HepG2 (cell line): ENCODE results near the gene ALPL. TPM values are rescaled to one million over a fixed set of nuclear protein-coding genes. Genes with fewer than 3 reads are reported as not detected.

Experiments
- ARNTL ChIP-seq: sonication (generic); formaldehyde crosslinking; IDR thresholded peaks from 2 replicates; pipeline ENCODE4 v1.4.0; 2020; ENCODE audit warnings: mild to moderate bottlenecking, missing genetic modification reagents
- ATM ChIP-seq: fragments of 450-650 bp; IDR thresholded peaks from 2 replicates; pipeline ENCODE4 v1.7.1; 2017; ENCODE audit warnings: mild to moderate bottlenecking, borderline replicate concordance
- DDIT3 ChIP-seq: sonication (generic); formaldehyde crosslinking; IDR thresholded peaks from 2 replicates; pipeline ENCODE4 v1.4.0; 2020; ENCODE audit warnings: mild to moderate bottlenecking, missing genetic modification reagents
- EP300 ChIP-seq, 3 experiments: sonication (generic) in 1 of 3; formaldehyde crosslinking in 1 of 3; IDR thresholded peaks; 2 replicates each; pipeline versions ENCODE4 v1.5.1 to v1.6.1; 2011 to 2020; ENCODE audit warnings: low read depth in 2 of 3, low read length in 2 of 3, borderline replicate concordance in 1 of 3, improper control_type of control experiment in 1 of 3, mild to moderate bottlenecking in 1 of 3, missing genetic modification reagents in 1 of 3, moderate library complexity in 1 of 3
- ESRRA ChIP-seq: sonication (generic); formaldehyde crosslinking; IDR thresholded peaks from 2 replicates; pipeline ENCODE4 v1.5.1; 2020; ENCODE audit warnings: mild to moderate bottlenecking, low read depth, missing genetic modification reagents
- HMG20A ChIP-seq: IDR thresholded peaks from 2 replicates; pipeline ENCODE4 v1.6.1; 2016; ENCODE audit warnings: borderline replicate concordance
- HOXA9 ChIP-seq: sonication (generic); formaldehyde crosslinking; IDR thresholded peaks from 2 replicates; pipeline ENCODE4 v1.8.1; 2022; ENCODE audit warnings: missing genetic modification reagents, mild to moderate bottlenecking, moderate library complexity, borderline replicate concordance
- JUN ChIP-seq: sonication (generic); formaldehyde crosslinking; IDR thresholded peaks from 2 replicates; pipeline ENCODE4 v1.4.0; 2020; ENCODE audit warnings: mild to moderate bottlenecking, missing genetic modification reagents
- KMT2B ChIP-seq: IDR thresholded peaks from 2 replicates; pipeline ENCODE4 v1.6.1; 2016; ENCODE audit warnings: missing genetic modification reagents, missing compliant biosample characterization
- PHF20 ChIP-seq: sonication (generic); formaldehyde crosslinking; IDR thresholded peaks from 2 replicates; pipeline ENCODE4 v1.5.0; 2020; ENCODE audit warnings: mild to moderate bottlenecking, missing genetic modification reagents
- SAP130 ChIP-seq: IDR thresholded peaks from 2 replicates; pipeline ENCODE4 v1.6.1; 2016; ENCODE audit warnings: low read depth
- TARDBP ChIP-seq: sonication (generic); formaldehyde crosslinking; IDR thresholded peaks from 2 replicates; pipeline ENCODE4 v1.8.0; 2022; ENCODE audit warnings: mild to moderate bottlenecking, missing genetic modification reagents
- TBP ChIP-seq: sonication (generic); formaldehyde crosslinking; IDR thresholded peaks from 2 replicates; pipeline ENCODE4 v1.5.0; 2020; ENCODE audit warnings: missing genetic modification reagents
- TFDP1 ChIP-seq: IDR thresholded peaks from 2 replicates; pipeline ENCODE4 v1.6.1; 2016; ENCODE audit warnings: missing compliant biosample characterization, missing genetic modification reagents, borderline replicate concordance
- THRA ChIP-seq: sonication (generic); formaldehyde crosslinking; IDR thresholded peaks from 2 replicates; pipeline ENCODE4 v1.4.0; 2020; ENCODE audit warnings: missing genetic modification reagents, borderline replicate concordance
- TIGD3 ChIP-seq: sonication (generic); formaldehyde crosslinking; IDR thresholded peaks from 2 replicates; pipeline ENCODE4 v1.5.1; 2020; ENCODE audit warnings: mild to moderate bottlenecking, missing genetic modification reagents, borderline replicate concordance
- ZBTB1 ChIP-seq: sonication (generic); formaldehyde crosslinking; IDR thresholded peaks from 2 replicates; pipeline ENCODE4 v1.4.0; 2020; ENCODE audit warnings: missing genetic modification reagents, borderline replicate concordance
- ZNF136 ChIP-seq: sonication (generic); formaldehyde crosslinking; IDR thresholded peaks from 2 replicates; pipeline ENCODE4 v1.8.1; 2022; ENCODE audit warnings: low read depth, mild to moderate bottlenecking, moderate library complexity, missing genetic modification reagents
- ZNF234 ChIP-seq: sonication (generic); formaldehyde crosslinking; conservative IDR thresholded peaks from 2 replicates; pipeline ENCODE4 v1.5.1; 2020; ENCODE audit warnings: mild to moderate bottlenecking, missing genetic modification reagents
- ZNF343 ChIP-seq: sonication (generic); formaldehyde crosslinking; IDR thresholded peaks from 2 replicates; pipeline ENCODE4 v1.4.0; 2020; ENCODE audit warnings: mild to moderate bottlenecking, missing genetic modification reagents
- ZNF383 ChIP-seq: sonication (generic); formaldehyde crosslinking; IDR thresholded peaks from 2 replicates; pipeline ENCODE4 v1.4.0; 2020; ENCODE audit warnings: missing genetic modification reagents, mild to moderate bottlenecking, borderline replicate concordance
- ZNF451 ChIP-seq: sonication (generic); formaldehyde crosslinking; IDR thresholded peaks from 2 replicates; pipeline ENCODE4 v1.5.0; 2020; ENCODE audit warnings: mild to moderate bottlenecking, missing genetic modification reagents
- ZNF546 ChIP-seq: sonication (generic); formaldehyde crosslinking; conservative IDR thresholded peaks from 2 replicates; pipeline ENCODE4 v1.8.1; 2023; ENCODE audit warnings: mild to moderate bottlenecking, missing genetic modification reagents
- ZNF558 ChIP-seq: sonication (generic); formaldehyde crosslinking; IDR thresholded peaks from 2 replicates; pipeline ENCODE4 v1.9.0; 2022; ENCODE audit warnings: mild to moderate bottlenecking, missing genetic modification reagents, borderline replicate concordance
- ZNF570 ChIP-seq: sonication (generic); formaldehyde crosslinking; IDR thresholded peaks from 2 replicates; pipeline ENCODE4 v1.4.0; 2020; ENCODE audit warnings: mild to moderate bottlenecking, missing genetic modification reagents, borderline replicate concordance
- ZNF737 ChIP-seq: sonication (generic); formaldehyde crosslinking; IDR thresholded peaks from 2 replicates; pipeline ENCODE4 v1.5.0; 2020; ENCODE audit warnings: missing genetic modification reagents, mild to moderate bottlenecking, borderline replicate concordance
- ZNF773 ChIP-seq: sonication (generic); formaldehyde crosslinking; IDR thresholded peaks from 2 replicates; pipeline ENCODE4 v1.4.0; 2020; ENCODE audit warnings: missing genetic modification reagents, borderline replicate concordance
- ZNF883 ChIP-seq: sonication (generic); formaldehyde crosslinking; IDR thresholded peaks from 2 replicates; pipeline ENCODE4 v1.5.1; 2020; ENCODE audit warnings: mild to moderate bottlenecking, missing genetic modification reagents; ENCODE audit errors: not compliant biosample characterization
- polyA plus RNA-seq, 8 experiments: library from polyadenylated mRNA; depleted of rRNA in 3 of 8; stranded (reverse) in 7 of 8; unstranded in 1 of 8; fragments of >200 nt; fragmentation: Illumina TruSeq in 4 of 8; extraction: Trizol in 4 of 8; gene quantifications; 2 replicates each; pipeline versions ENCODE4 v1.2.1 to v1.2.3, GENCODE V29; 2011 to 2016; ENCODE audit warnings: low read depth in 4 of 8, missing spikeins in 1 of 8, mixed read lengths in 1 of 8; ENCODE audit not compliant: insufficient read depth in 1 of 8
- total RNA-seq, 5 experiments: library from RNA; depleted of rRNA; stranded (reverse); fragments of >200 nt; fragmentation: Illumina TruSeq; extraction: Trizol; gene quantifications; 2 replicates each; pipeline ENCODE4 v1.2.3, GENCODE V29; 2016; ENCODE audit warnings: low read depth in 1 of 5

Gene ALPL
- total and polyA plus RNA-seq, 2 of the 13 experiments (the other 11 are each of a cell fraction or from before 2014, with no cell fraction given) = 0.12 TPM; not detected in 1

- TF ChIP-seq TIGD3 (CRISPR knock-in tag) (no peak), HOXA9 (CRISPR knock-in tag) (no peak), TBP (no peak), ARNTL (CRISPR knock-in tag) (no peak), ZNF737 (CRISPR knock-in tag) (no peak), JUN (CRISPR knock-in tag) (no peak), ZBTB1 (CRISPR knock-in tag) (no peak), ZNF343 (CRISPR knock-in tag) (no peak), KMT2B (CRISPR knock-in tag) (no peak), ZNF234 (CRISPR knock-in tag) (no peak), HMG20A (CRISPR knock-in tag) (peak; percentile 65; the same call in 1 of the 2 replicates), ZNF883 (CRISPR knock-in tag) (no peak), THRA (CRISPR knock-in tag) (peak; percentile 65; the same call in 1 of the 2 replicates), ZNF546 (CRISPR knock-in tag) (no peak), TARDBP (peak; percentile 89), ZNF383 (no peak), ATM (no peak), ZNF136 (CRISPR knock-in tag) (no peak), SAP130 (CRISPR knock-in tag) (peak; percentile 90), EP300 (IDR thresholded peaks at IDR 0.05; ENCODE audit: low read depth in 2 of 2, low read length in 2 of 2) (peak in 1 of 2 experiments; percentile 71; a peak in 2 of 4 replicates), EP300 (CRISPR knock-in tag; IDR thresholded peaks at IDR 0.05; ENCODE audit: borderline replicate concordance) (peak; percentile 55; the same call in 1 of the 2 replicates), ESRRA (no peak), ZNF558 (no peak), DDIT3 (CRISPR knock-in tag) (no peak), ZNF773 (CRISPR knock-in tag) (no peak), ZNF451 (CRISPR knock-in tag) (no peak), TFDP1 (CRISPR knock-in tag) (peak; percentile 45; the same call in 1 of the 2 replicates), PHF20 (CRISPR knock-in tag) (no peak; the same call in 1 of the 2 replicates), ZNF570 (CRISPR knock-in tag) (no peak)
Measured at GRCh38 chr1:21623410-21623961, 114.3 kb downstream of the ALPL start (continued).
